GM23338 (cell line): ENCODE measurements around the gene MORN4. TPM values are rescaled to one million over a fixed set of nuclear protein-coding genes. Genes with fewer than 3 reads are reported as not detected.

ENCODE experiments used
- ATAC-seq: fragments of 200-7000 bp; cut with Tn5 transposase; 3 replicates; pipeline ENCODE4 v1.9.1; 2020
- DNase-seq: peaks from one replicate; pipeline ENCODE4 v3.0.0-alpha.2; 2015; ENCODE audit warnings: low spot score
- H2AFZ ChIP-seq: fragments of 200-600 bp; sonication (generic); 2 replicates; pipeline ENCODE4 v1.8.0; 2016; ENCODE audit warnings: antibody characterized with exemption, mild to moderate bottlenecking, moderate library complexity
- H3F3A ChIP-seq: fragments of 200-600 bp; sonication (generic); replicated peaks from 2 replicates; pipeline ENCODE4 v1.8.0; 2017; ENCODE audit warnings: antibody characterized with exemption, mixed run types, low read depth
- H3K27ac ChIP-seq: fragments of 200-600 bp; sonication (generic); 2 replicates; pipeline ENCODE4 v1.6.1; 2016; ENCODE audit warnings: low read depth
- H3K27me3 ChIP-seq: fragments of 200-600 bp; sonication (generic); 2 replicates; pipeline ENCODE4 v1.8.0; 2016; ENCODE audit warnings: mild to moderate bottlenecking, mixed run types, moderate library complexity; ENCODE audit not compliant: insufficient read depth
- H3K36me3 ChIP-seq: fragments of 200-600 bp; sonication (generic); 2 replicates; pipeline ENCODE4 v1.8.0; 2016; ENCODE audit warnings: mild to moderate bottlenecking; ENCODE audit not compliant: insufficient read depth
- H3K4me1 ChIP-seq: fragments of 200-600 bp; sonication (generic); 2 replicates; pipeline ENCODE4 v1.8.0; 2016; ENCODE audit warnings: mild to moderate bottlenecking, moderate library complexity; ENCODE audit not compliant: insufficient read depth
- H3K4me2 ChIP-seq: fragments of 200-600 bp; sonication (generic); 2 replicates; pipeline ENCODE4 v1.7.1; 2017; ENCODE audit warnings: mixed run types
- H3K4me3 ChIP-seq: fragments of 200-600 bp; sonication (generic); 2 replicates; pipeline ENCODE4 v1.6.1; 2016; ENCODE audit warnings: mixed run types
- H3K79me2 ChIP-seq: fragments of 200-600 bp; sonication (generic); replicated peaks from 2 replicates; pipeline ENCODE4 v1.8.0; 2017; ENCODE audit warnings: mild to moderate bottlenecking; ENCODE audit not compliant: insufficient read depth
- H3K9me2 ChIP-seq: fragments of 200-600 bp; sonication (generic); 2 replicates; pipeline ENCODE4 v1.8.0; 2017; ENCODE audit not compliant: insufficient read depth
- H4K20me1 ChIP-seq: fragments of 200-600 bp; sonication (generic); replicated peaks from 2 replicates; pipeline ENCODE4 v1.8.0; 2017; ENCODE audit warnings: mild to moderate bottlenecking; ENCODE audit not compliant: insufficient read depth
- H3K27ac Mint-ChIP-seq: 2 replicates; pipeline ENCODE4 v1.8.0; 2020; ENCODE audit warnings: inconsistent platforms, mild to moderate bottlenecking, moderate library complexity, mixed read lengths
- H3K27me3 Mint-ChIP-seq: 3 replicates; pipeline ENCODE4 v1.8.0; 2022; ENCODE audit warnings: low read depth, mild to moderate bottlenecking, moderate library complexity, mixed read lengths, inconsistent platforms; ENCODE audit not compliant: insufficient read depth, poor library complexity
- H3K36me3 Mint-ChIP-seq: 3 replicates; pipeline ENCODE4 v1.8.0; 2021; ENCODE audit warnings: low read depth, mild to moderate bottlenecking, inconsistent platforms, moderate library complexity, mixed read lengths
- H3K4me1 Mint-ChIP-seq: 3 replicates; pipeline ENCODE4 v1.8.0; 2020; ENCODE audit warnings: mild to moderate bottlenecking, inconsistent platforms, mixed read lengths
- H3K4me3 Mint-ChIP-seq: 3 replicates; pipeline ENCODE4 v1.8.0; 2021; ENCODE audit warnings: moderate library complexity, mild to moderate bottlenecking, inconsistent platforms, mixed read lengths
- H3K9me3 Mint-ChIP-seq: 3 replicates; pipeline ENCODE4 v1.8.0; 2020; ENCODE audit warnings: moderate library complexity, mild to moderate bottlenecking, inconsistent platforms, mixed read lengths
- CREB1 ChIP-seq: fragments of 250-450 bp; sonication (Bioruptor Pico); IDR thresholded peaks from 2 replicates; pipeline ENCODE4 v1.5.0; 2020; ENCODE audit warnings: low read depth, mild to moderate bottlenecking, moderate library complexity
- ETS1 ChIP-seq: IDR thresholded peaks from 2 replicates; pipeline ENCODE4 v1.6.1; 2016; ENCODE audit warnings: antibody characterized with exemption
- EZH2phosphoT487 ChIP-seq: fragments of 200-600 bp; sonication (generic); IDR thresholded peaks from one replicate; pipeline ENCODE4 v1.8.1; 2018; ENCODE audit warnings: antibody characterized with exemption; ENCODE audit not compliant: unreplicated experiment
- POLR2AphosphoS5 ChIP-seq: IDR thresholded peaks from 2 replicates; pipeline ENCODE4 v1.6.1; 2016; ENCODE audit warnings: antibody characterized with exemption, low read depth
- STAT1 ChIP-seq: IDR thresholded peaks from one replicate; pipeline ENCODE4 v1.6.1; 2016; ENCODE audit warnings: antibody characterized with exemption; ENCODE audit not compliant: unreplicated experiment
- ZNF114 ChIP-seq: fragments of 250-450 bp; sonication (Bioruptor Pico); IDR thresholded peaks from 2 replicates; pipeline ENCODE4 v1.5.0; 2020; ENCODE audit warnings: mild to moderate bottlenecking, moderate library complexity
- ZNF331 ChIP-seq: fragments of 250-450 bp; sonication (Bioruptor Pico); IDR thresholded peaks from 2 replicates; pipeline ENCODE4 v1.5.0; 2020; ENCODE audit warnings: low read depth, mild to moderate bottlenecking, moderate library complexity
- polyA plus RNA-seq: library from polyadenylated mRNA; unstranded; fragments of >200 nt; fragmentation: Nextera tagmentation; extraction: Ambion mirVana; gene quantifications from 2 replicates; pipeline ENCODE4 v1.2.1, GENCODE V29; 2016
- total RNA-seq: library from RNA; depleted of rRNA; stranded (reverse); fragments of >200 nt; shearing (Covaris generic); gene quantifications from 2 replicates; pipeline ENCODE4 v1.2.3, GENCODE V29; 2014

Gene MORN4
- total and polyA plus RNA-seq, 2 experiments from 2014 or later = 9.0 to 50.0 TPM

- no peak overlapping the region for H2AFZ ChIP-seq
- ATAC-seq (no peak), DNase-seq (no peak)
- no peak for TF ChIP-seq ZNF114 (CRISPR knock-in tag)
- TF ChIP-seq ZNF331 = no peak
- no peak for TF ChIP-seq STAT1
- TF ChIP-seq ETS1 = no peak
- TF ChIP-seq POLR2AphosphoS5 = no peak
- H3K4me2 ChIP-seq = no peak overlapping the region
- no peaks in the 10 kb centered on the region for H4K20me1 ChIP-seq
- peaks cover 9% of the 10 kb centered on the region for H3K27me3 Mint-ChIP-seq
- no peak overlapping the region for H3K4me3 Mint-ChIP-seq
- no peak overlapping the region for H3K27ac ChIP-seq
- H3K4me1 Mint-ChIP-seq = peaks cover 4% of the 10 kb centered on the region
- no peaks in the 10 kb centered on the region for H3K27me3 ChIP-seq
- H3K36me3 ChIP-seq = no peaks in the 10 kb centered on the region
- no peaks in the 10 kb centered on the region for H3K36me3 Mint-ChIP-seq
- no peaks in the 10 kb centered on the region for H3F3A ChIP-seq
- H3K4me3 ChIP-seq = no peak overlapping the region
- no peaks in the 10 kb centered on the region for H3K9me2 ChIP-seq
- H3K4me1 ChIP-seq = no peaks in the 10 kb centered on the region
- H3K27ac Mint-ChIP-seq = no peak overlapping the region
- H3K79me2 ChIP-seq = no peaks in the 10 kb centered on the region
- no peaks in the 10 kb centered on the region for H3K9me3 Mint-ChIP-seq
Measured at GRCh38 chr10:97597778-97598177, 35.5 kb downstream of the MORN4 start.

GRCh38 chr10:97596101-97597082 is 36.9 kb downstream of the MORN4 start:
- no peak overlapping the region for H3K27ac Mint-ChIP-seq
- no peaks in the 10 kb centered on the region for H3K9me3 Mint-ChIP-seq
- peak overlapping the region; percentile 9; the same call in 1 of the 2 replicates for H2AFZ ChIP-seq
- 0 out of 2 replicates have a peak overlapping the region, but pooled peaks have one; percentile 19 for H3K27ac ChIP-seq
- H3K4me3 Mint-ChIP-seq = no peak overlapping the region
- no peaks in the 10 kb centered on the region for H3K4me1 ChIP-seq
- no peak overlapping the region for H3K4me2 ChIP-seq
- no peak for DNase-seq
- no peaks in the 10 kb centered on the region for H3K27me3 ChIP-seq
- no peaks in the 10 kb centered on the region for H3K36me3 Mint-ChIP-seq
- peaks cover 6% of the 10 kb centered on the region for H3K27me3 Mint-ChIP-seq
- no peaks in the 10 kb centered on the region for H3K36me3 ChIP-seq
- H3F3A ChIP-seq = no peaks in the 10 kb centered on the region
- no peaks in the 10 kb centered on the region for H3K4me1 Mint-ChIP-seq
- peak; percentile 32; the same call in 1 of the 3 replicates for ATAC-seq
- TF ChIP-seq ZNF114 (CRISPR knock-in tag) = no peak
- TF ChIP-seq ETS1 = no peak
- TF ChIP-seq EZH2phosphoT487 = no peak
- no peak for TF ChIP-seq CREB1 (CRISPR knock-in tag)
- H3K79me2 ChIP-seq = no peaks in the 10 kb centered on the region
- no peaks in the 10 kb centered on the region for H3K9me2 ChIP-seq
- no peaks in the 10 kb centered on the region for H4K20me1 ChIP-seq
- H3K4me3 ChIP-seq = no peak overlapping the region
